Jurkat, Clone E6-1 (cell line): Measurements from ENCODE around the gene GNS.

Experiments used
- DNase-seq: peaks from one replicate; pipeline ENCODE4 v3.0.0-alpha.2; 2011; ENCODE audit warnings: low read depth, low spot score
- H3K4me3 ChIP-seq: 2 replicates; pipeline ENCODE4 v1.5.1; 2011; ENCODE audit warnings: mild to moderate bottlenecking, low read length, control low read depth, moderate library complexity

GNS gene

DNA sequence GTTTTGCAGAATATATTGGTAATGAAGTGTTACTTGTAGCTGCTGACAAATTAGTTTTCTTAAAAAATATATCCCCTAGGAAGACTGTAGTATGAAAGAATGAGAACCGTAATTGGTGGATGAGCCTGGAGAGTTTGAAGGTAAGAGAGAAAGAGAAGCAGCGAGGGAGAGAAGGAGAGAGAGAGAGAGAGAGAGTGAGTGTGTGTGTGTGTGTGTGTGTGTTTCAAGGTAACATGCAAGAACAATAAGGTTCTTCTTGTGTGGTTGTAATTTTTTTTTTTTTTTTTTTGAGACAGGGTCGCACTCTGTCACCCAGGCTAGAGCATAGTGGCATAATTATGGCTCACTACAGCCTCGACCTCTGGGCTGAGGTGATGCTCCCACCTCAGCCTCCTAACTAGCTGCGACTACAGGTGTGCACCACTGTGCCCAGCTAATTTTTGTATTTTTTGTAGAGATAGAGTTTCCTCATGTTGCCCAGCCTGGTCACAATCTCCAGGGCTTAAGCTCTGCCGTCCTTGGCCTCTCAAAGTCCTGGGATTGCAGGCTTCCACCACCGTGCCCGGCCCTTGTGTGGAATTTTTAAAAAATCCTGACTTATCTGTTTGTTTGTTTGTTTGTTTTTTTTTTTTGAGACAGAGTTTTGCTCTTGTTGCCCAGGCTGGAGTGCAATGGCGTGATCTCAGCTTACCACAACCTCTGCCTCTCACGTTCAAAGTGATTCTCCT is 75.2 kb downstream of the GNS start:
- H3K4me3 ChIP-seq: no peak overlapping the region
- DNase-seq: no peak

DNA sequence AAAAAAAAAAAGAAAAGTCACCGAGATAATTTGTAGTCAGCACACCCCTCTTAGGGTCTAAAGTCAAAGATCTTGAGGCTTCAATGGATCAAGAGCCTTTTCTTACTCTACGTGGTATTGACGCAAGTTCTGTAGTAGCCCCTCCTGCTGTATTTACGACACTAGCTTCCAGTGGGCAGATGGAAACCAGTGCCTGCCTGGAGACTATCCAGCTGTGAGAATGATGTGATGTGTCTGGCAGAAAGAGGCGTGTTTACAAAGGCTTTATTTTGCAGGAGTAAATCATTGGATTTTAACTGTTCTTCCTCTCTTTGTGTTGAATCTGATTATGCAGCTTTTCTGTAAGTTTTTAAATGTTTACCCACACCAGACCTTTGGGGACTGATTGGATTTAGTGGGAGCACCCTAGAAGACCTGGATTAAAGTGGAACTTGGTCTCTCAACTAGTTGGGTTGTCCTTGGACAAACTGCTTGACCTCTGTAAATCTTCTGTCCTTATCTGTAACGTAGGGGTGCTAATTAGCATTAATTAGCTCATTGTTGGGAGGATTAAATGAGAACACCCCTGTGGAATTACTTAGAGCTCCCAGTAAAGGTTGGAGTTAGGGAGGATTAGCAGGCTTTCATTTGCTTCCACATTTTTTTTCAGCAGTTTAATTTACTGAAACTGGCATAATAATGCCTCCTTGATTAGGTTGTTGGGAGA is 76.5 kb downstream of the GNS start:
- H3K4me3 ChIP-seq: no peak overlapping the region
- no peak for DNase-seq

DNA sequence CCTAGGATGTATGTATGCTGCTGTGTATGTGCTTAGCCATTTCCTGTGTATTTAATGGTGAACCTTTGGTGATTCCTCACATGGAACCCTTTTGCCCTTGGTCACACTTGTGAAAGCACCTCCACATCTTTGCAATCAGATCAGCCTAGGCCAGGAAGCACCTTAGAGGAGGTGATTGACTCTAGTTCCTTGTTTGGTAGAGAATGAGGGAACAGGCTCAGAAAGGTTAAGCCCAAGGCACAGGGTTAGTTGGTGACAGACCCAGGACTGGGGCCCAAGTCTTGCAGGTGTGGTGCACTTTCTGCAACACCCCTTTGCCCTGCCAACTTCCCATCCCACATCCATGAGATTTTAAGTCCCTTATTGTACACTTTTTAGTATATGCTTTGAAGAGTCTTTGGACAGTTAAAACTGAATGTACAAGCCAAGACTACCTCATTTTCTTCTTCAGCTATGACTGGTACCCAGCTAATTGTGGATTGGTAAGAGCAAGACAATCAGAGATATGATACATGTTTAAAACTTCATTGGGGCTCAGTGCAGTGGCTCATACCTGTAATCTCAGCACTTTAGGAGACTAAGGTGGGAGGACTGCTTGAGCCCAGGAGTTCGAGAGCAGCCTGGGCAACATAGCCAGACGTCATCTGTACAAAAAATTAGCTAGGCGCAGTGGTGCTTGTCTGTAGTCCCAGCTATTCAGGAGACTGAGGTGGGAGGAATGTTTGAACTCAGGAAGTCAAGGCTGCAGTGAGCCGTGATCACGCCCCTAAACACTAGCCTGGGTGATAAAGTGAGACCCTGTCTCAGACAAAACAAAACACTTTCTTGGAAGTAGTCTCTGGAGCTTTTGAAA is 77.8 kb downstream of the GNS start:
- no peak for DNase-seq
- no peak overlapping the region for H3K4me3 ChIP-seq

DNA sequence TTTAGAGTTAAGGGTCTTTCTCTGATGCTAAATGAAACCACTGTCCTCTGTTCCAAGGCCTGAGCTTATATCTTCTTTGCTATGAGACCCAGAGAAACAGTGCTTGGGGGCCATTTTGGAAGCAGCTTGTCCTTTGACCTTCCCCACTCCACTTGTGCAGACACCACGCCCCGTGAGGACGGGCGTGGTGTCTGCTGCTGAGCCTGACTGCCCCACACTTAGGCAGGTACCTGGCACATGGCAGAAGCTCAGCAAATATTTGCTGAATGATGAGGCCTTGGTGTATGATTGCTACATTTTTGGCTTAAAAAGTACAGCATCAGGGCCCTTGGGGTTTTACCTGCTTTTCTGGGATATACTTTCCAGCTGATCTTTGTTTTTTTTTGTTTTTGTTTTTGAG is 79.0 kb downstream of the GNS start:
- no peak overlapping the region for H3K4me3 ChIP-seq
- DNase-seq: no peak

DNA sequence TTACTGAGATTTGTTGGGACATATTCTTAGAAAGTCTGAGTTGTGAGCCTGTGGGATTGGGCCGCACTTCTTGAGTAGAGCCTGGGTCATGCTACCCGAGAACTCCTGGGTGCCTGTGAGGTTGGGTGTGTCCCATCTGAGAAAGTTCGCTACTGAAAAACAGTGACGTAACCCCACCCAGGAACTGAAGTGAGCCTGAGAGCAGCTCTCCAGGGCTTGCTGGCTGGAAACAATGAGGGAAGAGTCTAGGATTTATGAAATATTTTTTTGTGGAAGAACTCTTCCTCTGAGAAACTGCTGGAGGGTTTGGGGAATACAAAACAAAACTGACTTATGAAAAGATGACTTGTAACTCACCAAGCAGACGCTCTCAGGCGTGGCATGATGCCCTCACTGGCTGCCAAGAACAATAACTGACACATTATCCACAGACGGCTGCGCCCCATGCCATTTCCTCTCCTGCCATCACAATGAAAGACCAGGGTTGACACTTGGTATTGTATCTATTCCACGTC is 79.7 kb downstream of the GNS start:
- no peak for DNase-seq
- H3K4me3 ChIP-seq: no peak overlapping the region

DNA sequence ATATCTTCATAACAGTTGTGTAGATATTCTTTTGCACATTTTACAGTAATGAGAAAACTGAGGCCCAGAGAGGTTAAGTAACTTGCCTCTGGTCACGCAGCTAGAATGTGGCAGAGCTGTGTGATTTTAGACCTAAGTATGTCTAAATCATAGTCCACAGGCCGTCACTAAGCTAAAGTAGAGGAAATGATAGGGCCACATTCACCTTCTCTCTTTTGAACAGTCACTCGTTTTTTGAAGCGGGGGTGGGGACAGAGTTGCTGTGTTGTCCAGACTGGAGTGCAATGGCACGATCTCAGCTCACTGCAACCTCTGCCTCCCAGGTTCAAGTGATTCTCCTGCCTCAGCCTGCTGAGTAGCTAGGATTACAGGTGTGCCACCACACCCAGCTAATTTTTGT is 80.4 kb downstream of the GNS start:
- H3K4me3 ChIP-seq: no peak overlapping the region
- DNase-seq: no peak

DNA sequence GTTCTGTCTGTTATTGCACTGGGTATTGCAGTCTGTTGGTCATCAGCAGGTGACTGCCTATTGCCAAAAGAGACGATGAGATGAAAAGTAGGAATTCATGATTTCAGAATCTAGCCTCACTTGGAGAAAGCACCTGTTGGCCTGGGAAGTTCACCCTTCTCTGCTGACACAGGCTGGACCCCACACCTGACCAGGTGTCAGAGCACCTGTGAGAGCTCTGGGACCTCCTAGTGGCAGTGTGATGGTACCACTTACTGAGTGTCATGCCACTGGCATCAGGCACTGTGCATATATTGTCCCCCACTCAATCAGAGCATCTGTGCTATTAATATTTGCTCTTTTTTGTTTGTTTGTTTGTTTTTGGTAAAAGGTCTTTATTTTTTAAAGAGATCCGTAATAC is 81.0 kb downstream of the GNS start:
- no peak for DNase-seq
- H3K4me3 ChIP-seq: no peak overlapping the region

DNA sequence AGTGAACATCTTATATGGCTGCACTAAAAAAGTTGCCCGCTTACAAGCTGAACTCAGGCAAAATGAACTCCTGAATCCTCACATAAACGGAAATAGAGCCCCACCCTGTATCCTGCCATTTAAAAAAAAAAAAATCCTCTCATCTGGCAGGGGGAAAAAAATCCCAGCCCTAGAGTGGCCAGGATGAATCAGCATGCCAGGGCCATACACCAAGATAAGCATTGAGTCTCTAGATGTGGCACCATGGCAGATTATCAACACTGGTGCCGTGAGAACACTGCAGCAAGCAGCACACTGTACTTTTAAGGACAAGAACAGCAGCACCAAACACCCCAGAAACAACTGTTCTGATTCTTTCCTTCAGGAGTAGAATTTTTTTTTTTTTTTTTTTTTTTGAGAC is 83.4 kb downstream of the GNS start:
- no peak overlapping the region for H3K4me3 ChIP-seq
- no peak for DNase-seq

DNA sequence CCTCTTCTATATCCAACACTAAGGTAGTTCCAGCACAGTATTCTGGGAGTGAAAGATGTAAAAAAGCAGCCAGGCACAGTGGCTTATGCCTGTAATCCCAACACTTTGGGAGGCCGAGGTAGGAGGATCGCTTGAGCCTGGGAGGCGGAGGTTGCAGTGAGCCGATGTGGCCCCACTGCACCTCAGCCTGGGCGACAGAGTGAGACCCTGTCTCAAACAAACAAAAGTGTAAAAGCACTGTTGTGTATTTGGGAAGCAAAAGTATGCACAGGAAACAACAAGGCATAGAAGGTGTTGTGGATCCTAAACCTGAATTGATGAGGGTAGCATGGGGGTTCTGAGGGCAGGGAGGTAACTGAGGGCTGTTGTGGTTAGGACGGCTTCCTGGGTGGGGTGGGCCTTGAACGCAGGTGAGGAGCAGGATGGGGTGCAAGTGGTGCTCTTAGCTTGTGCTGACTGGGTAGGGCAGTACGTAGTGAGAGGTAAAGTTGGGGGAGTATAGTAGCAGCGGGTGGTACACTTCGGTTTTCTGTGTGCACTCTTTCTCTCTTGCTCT is 84.8 kb downstream of the GNS start:
- no peak overlapping the region; the same call in 1 of the 2 replicates for H3K4me3 ChIP-seq
- peak; percentile 72 for DNase-seq

DNA sequence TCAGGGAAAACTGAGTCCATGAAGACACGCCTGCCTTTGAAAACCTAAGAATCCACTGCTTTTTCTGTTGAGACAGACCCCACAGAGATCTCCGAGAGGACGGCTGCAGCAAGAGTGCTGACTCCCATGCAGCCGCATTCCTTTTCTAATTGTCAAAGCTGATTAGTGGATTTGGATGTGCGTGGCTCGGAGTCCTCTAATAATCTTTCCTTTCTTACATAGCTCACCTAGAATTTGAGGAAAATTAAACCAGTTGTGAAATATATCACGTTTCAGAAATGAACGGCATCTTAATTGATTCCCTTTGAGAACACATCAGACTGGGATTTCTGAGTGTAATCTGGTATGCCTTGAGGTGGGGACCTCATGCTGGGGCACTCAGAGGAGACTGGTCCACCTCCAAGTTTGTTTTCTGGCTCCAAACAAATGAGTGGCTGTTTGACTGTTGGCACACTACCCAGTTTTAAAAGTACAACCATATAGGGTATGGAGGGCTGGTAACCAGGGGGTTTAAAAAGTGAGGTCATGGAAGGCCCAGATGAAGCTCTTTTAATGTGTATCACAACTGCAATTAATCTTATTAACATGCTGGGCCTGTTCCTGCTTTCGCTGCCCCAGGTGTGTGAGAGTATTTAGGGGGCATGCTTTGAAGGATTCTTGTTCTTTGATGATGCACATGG is 85.6 kb downstream of the GNS start:
- DNase-seq: no peak
- H3K4me3 ChIP-seq: no peak overlapping the region

DNA sequence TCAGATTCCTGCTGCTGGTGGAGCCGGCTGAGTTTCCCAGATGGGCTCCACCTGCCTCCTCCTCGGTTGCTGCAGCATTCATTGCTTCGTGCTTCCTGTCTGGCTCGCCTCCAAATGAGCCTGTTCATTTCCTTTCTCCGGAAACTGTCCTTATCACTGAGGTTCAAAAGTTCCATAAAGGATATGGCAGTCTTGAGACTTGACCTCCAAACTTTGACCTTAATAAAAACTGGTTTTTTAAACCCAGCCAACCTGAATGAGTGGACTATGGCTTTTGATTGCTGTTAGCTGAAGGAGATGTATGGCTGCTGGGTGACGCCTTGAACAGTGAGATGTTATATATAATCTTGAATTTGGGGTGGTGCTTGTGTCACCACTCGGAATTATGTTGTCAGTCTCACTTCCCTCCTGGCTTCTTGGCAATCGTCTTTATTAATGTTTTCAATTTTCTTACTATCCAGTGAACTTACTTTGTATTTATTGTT is 86.2 kb downstream of the GNS start:
- DNase-seq: peak; percentile 67
- no peak overlapping the region; the same call in 1 of the 2 replicates for H3K4me3 ChIP-seq

DNA sequence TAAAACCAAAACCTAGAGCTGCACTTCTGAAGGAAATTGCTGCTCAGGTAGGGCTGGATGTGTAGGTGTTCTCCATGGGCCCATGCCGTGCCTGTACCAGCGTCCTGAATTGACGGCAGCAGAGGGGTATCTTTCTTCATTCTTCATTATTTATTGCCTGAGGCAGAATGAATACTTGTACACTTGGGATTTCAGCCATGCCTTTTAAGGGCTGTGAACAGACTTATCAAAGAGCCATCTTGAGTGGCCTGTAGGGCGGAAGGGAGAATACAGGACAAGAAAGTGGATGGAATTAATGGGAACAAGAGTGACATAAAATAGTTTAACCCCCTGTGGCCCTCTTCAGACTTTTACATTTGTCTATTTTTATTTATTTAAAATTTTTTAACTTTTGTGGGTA is 87.5 kb downstream of the GNS start:
- no peak overlapping the region for H3K4me3 ChIP-seq

DNA sequence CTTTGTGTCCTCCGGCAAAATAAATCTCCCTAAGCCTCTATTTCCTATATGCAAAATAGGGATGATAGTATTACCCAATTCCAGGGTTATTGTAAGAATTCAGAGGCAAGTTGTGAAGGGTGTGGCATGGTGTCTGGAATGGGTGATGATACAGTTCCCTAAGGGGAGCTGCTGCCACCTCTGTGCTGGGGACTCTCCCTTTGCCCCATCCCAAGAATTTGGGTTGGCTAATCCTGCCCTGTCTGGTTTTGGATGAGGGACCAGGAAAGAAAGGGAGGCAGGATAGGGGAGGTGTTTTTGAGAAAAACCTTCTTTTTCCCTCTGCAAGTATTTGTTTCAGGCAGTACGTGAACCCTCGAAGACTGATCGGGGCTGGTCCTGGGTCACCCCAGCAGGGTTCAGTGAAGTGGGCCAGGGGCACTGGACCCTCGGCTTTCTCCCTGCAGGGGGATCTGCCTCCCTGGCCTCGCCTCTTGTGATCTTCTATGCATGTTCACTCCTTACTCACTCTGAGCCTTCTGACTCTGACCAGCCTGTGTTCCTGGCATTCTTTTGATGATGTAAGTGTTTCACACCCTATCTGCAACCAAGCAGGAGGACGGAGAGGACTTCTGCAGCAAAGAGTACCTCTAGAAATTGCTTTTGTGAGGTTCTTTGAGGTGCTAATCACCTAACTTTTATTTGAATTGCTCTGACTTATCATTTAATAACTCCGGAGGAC is 88.1 kb downstream of the GNS start:
- H3K4me3 ChIP-seq: no peak overlapping the region
- no peak for DNase-seq

More for the DNA sequence above, 87.5 kb downstream of the GNS start:
- no peak for DNase-seq

DNA sequence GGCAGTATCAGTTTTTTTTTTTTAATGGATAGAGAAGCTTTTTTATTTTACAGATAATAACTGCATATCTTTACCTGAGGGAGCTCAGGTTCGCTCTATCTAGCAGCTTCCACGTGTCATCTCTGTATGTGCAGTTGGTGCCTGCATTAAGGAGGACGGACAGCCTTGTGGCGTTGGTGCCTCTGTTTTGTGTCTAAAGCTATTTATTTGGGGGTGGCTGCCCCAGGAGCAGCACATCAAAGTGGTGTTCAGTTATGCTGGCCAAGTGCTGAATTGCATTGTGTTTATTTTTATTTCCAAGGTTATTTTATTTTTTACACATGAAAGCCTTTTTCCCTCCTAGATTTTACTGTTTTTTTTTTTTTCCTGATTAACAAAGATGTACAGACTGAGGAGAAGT is 89.2 kb downstream of the GNS start:
- peak overlapping the region; percentile 64 for H3K4me3 ChIP-seq
- DNase-seq: no peak

DNA sequence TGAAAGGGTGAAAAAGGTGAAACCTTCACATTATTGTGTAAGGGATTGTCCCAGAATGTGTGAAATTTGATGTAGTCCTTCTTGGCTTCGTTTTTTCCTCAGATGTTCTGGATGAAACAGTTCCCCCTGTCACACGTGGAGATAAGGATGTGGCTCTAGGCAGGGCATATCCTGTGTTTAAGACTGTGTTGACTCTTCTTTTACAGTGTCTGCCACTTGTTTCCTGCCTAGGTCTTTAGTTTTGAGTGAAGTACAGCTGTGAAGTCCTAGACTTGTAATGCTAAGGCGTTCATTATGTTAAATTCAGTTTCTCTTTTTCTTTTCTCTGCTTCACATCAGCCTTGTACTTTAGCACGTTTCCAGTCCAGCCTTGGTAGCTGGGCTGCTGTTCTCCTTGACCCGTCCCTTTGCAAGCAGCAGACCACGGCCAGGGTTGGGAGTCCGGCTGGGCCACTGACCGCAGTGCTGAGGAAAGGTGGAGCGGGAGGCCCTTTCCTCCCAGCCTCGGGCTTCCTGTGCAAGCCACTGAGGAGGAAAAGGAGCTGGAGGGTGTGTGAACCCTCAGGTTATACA is 89.8 kb downstream of the GNS start:
- H3K4me3 ChIP-seq: peak overlapping the region; percentile 64
- DNase-seq: peak; percentile 93

DNA sequence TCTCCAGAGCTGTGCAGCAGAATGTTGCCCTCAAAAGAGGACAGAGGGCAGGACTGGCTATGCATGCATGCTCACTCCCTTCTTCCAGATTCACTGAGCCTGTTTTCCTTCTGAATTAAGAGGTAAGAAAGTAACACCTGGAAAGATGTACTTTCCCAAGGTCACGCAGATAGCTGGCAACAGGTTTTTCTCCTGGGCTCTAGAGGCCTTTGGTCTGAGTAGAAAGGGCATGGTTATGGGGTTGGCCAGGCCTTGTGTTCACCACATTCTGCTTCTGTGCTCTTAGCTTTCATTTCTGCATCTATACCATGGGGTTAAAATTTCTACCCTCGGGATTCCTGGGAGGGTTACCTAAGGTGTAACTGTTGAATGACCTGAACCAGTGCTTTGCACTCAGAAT is 91.4 kb downstream of the GNS start:
- no peak overlapping the region for H3K4me3 ChIP-seq
- DNase-seq: no peak

DNA sequence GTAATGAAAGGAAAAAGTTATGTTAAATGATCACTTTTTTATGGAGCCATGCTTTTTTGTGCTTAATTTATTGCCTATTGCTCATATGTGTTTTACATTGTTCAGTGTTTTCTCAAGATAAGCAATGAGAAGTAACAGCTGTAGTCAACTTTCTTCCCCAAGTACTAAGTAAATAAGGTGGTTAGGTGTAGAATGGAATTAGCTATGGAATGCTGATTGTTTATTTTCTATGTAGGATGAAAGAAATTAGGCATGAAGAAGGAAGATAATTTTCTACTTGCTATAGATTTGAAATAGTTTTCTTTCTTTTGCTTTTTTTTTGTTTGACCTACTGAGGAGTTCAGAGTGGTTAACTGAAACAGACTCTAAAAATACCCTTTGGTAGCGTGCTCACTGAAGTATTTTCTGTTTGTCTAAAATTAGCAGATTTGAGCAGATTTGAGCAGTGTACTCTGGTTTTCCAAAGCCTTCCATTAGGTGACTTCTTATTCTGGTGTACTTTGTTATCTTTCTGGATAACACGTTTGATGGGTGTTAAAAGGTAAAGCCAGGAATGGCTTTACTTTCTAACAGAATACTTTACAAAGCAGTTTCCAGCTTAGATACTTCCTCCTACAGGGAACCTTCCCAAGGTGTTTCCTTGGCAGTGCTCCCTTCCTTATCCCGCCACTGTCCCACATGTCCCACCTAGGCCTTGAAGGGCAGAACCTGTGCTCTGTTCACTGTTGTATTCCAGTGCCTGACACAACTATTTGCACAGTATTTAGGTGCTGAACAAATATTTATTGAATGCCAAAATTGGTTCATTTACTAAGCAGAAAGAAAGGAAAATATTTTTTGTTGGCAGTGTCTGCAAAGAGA is 92.9 kb downstream of the GNS start:
- H3K4me3 ChIP-seq: no peak overlapping the region
- DNase-seq: no peak
